MM.1S (cell line): ENCODE data around the gene DNAH9.

Experiments used
- DNase-seq: peaks from one replicate; pipeline ENCODE4 v3.0.0-alpha.2; 2015
- H2AFZ ChIP-seq: fragments of 300-600 bp; sonication (generic); 2 replicates; pipeline ENCODE4 v1.6.0; 2016; ENCODE audit warnings: antibody characterized with exemption, low read length
- H3F3A ChIP-seq: fragments of 300-600 bp; sonication (generic); 2 replicates; pipeline ENCODE4 v1.6.1; 2016; ENCODE audit warnings: mild to moderate bottlenecking, antibody characterized with exemption, low read length, moderate library complexity, mixed read lengths; ENCODE audit not compliant: insufficient read depth
- H3K27ac ChIP-seq: fragments of 300-600 bp; sonication (generic); 2 replicates; pipeline ENCODE4 v1.5.1; 2016; ENCODE audit warnings: mild to moderate bottlenecking, low read length
- H3K27me3 ChIP-seq: fragments of 300-600 bp; sonication (generic); replicated peaks from 2 replicates; pipeline ENCODE4 v1.6.0; 2016; ENCODE audit warnings: low read length; ENCODE audit not compliant: insufficient read depth
- H3K36me3 ChIP-seq: fragments of 300-600 bp; sonication (generic); replicated peaks from 2 replicates; pipeline ENCODE4 v1.6.1; 2016; ENCODE audit warnings: mild to moderate bottlenecking, low read length, mixed read lengths; ENCODE audit not compliant: insufficient read depth
- H3K4me1 ChIP-seq: fragments of 300-600 bp; sonication (generic); 2 replicates; pipeline ENCODE4 v1.6.1; 2016; ENCODE audit warnings: low read length, mixed read lengths
- H3K4me2 ChIP-seq: fragments of 300-600 bp; sonication (generic); 2 replicates; pipeline ENCODE4 v1.6.0; 2016; ENCODE audit warnings: low read depth, low read length
- H3K4me3 ChIP-seq: fragments of 300-600 bp; sonication (generic); 2 replicates; pipeline ENCODE4 v1.5.1; 2016; ENCODE audit warnings: low read length, mixed read lengths
- H3K79me2 ChIP-seq: fragments of 300-600 bp; sonication (generic); 2 replicates; pipeline ENCODE4 v1.6.1; 2016; ENCODE audit warnings: mixed run types, low read length, mixed read lengths
- H3K9ac ChIP-seq: fragments of 300-600 bp; sonication (generic); 2 replicates; pipeline ENCODE4 v1.6.1; 2016; ENCODE audit warnings: low read length, mixed read lengths
- H3K9me2 ChIP-seq: fragments of 300-600 bp; sonication (generic); replicated peaks from 2 replicates; pipeline ENCODE4 v1.6.1; 2016; ENCODE audit warnings: mild to moderate bottlenecking, low read length, mixed read lengths; ENCODE audit not compliant: insufficient read depth
- H3K9me3 ChIP-seq: fragments of 300-600 bp; sonication (generic); replicated peaks from 2 replicates; pipeline ENCODE4 v1.6.1; 2016; ENCODE audit warnings: mild to moderate bottlenecking, low read length, mixed read lengths; ENCODE audit not compliant: insufficient read depth
- H4K20me1 ChIP-seq: fragments of 300-600 bp; sonication (generic); 2 replicates; pipeline ENCODE4 v1.6.1; 2016; ENCODE audit warnings: mild to moderate bottlenecking, low read length, moderate library complexity, mixed read lengths; ENCODE audit not compliant: insufficient read depth
- CTCF ChIP-seq: fragments of 300-600 bp; sonication (generic); IDR thresholded peaks from 2 replicates; pipeline ENCODE4 v1.5.1; 2016; ENCODE audit warnings: antibody characterized with exemption, low read length, mixed read lengths
- EZH2 ChIP-seq: fragments of 300-600 bp; sonication (generic); optimal IDR thresholded peaks from 2 replicates; pipeline ENCODE3; 2017; ENCODE audit warnings: low read depth, mild to moderate bottlenecking, antibody characterized with exemption, low read length, mixed read lengths
- EZH2phosphoT487 ChIP-seq: fragments of 300-600 bp; sonication (generic); IDR thresholded peaks from 2 replicates; pipeline ENCODE4 v1.6.1; 2018; ENCODE audit warnings: antibody characterized with exemption, low read length

DNAH9 gene

GRCh38 chr17:11668618-11669017, 70.3 kb downstream of the DNAH9 start:
- Histone ChIP-seq H2AFZ (no peak overlapping the region), H3F3A (no peaks in the 10 kb centered on the region), H3K27ac (no peak overlapping the region), H3K9me2 (no peaks in the 10 kb centered on the region), H3K4me1 (no peaks in the 10 kb centered on the region), H3K27me3 (no peaks in the 10 kb centered on the region), H3K9ac (no peak overlapping the region), H3K9me3 (no peaks in the 10 kb centered on the region), H3K4me2 (no peak overlapping the region), H3K79me2 (no peaks in the 10 kb centered on the region), H4K20me1 (no peaks in the 10 kb centered on the region), H3K4me3 (no peak overlapping the region), H3K36me3 (no peaks in the 10 kb centered on the region)
- no peak for DNase-seq
- TF ChIP-seq EZH2 = no peak
- TF ChIP-seq CTCF = no peak
- TF ChIP-seq EZH2phosphoT487 = no peak

GRCh38 chr17:11671126-11671525, 72.9 kb downstream of the DNAH9 start:
- no peak for DNase-seq
- Histone ChIP-seq H3F3A (no peaks in the 10 kb centered on the region), H3K9me2 (no peaks in the 10 kb centered on the region), H3K4me1 (no peaks in the 10 kb centered on the region), H3K9ac (no peak overlapping the region), H3K36me3 (no peaks in the 10 kb centered on the region), H4K20me1 (no peaks in the 10 kb centered on the region), H3K27me3 (no peaks in the 10 kb centered on the region), H3K4me3 (no peak overlapping the region), H2AFZ (no peak overlapping the region), H3K4me2 (no peak overlapping the region), H3K79me2 (no peaks in the 10 kb centered on the region), H3K9me3 (no peaks in the 10 kb centered on the region), H3K27ac (no peak overlapping the region)
- no peak for TF ChIP-seq CTCF
- no peak for TF ChIP-seq EZH2phosphoT487
- no peak for TF ChIP-seq EZH2

GRCh38 chr17:11682646-11683045, 84.4 kb downstream of the DNAH9 start:
- H3K36me3 ChIP-seq = no peaks in the 10 kb centered on the region
- H3K9ac ChIP-seq = no peak overlapping the region
- no peak overlapping the region for H3K4me3 ChIP-seq
- no peaks in the 10 kb centered on the region for H4K20me1 ChIP-seq
- H3K9me3 ChIP-seq = no peaks in the 10 kb centered on the region
- H3F3A ChIP-seq = no peaks in the 10 kb centered on the region
- H3K27me3 ChIP-seq = no peaks in the 10 kb centered on the region
- H3K27ac ChIP-seq = no peak overlapping the region
- H2AFZ ChIP-seq = no peak overlapping the region
- TF ChIP-seq CTCF (no peak), EZH2 (no peak), EZH2phosphoT487 (no peak)
- H3K4me1 ChIP-seq = no peaks in the 10 kb centered on the region
- no peak overlapping the region for H3K4me2 ChIP-seq
- no peaks in the 10 kb centered on the region for H3K79me2 ChIP-seq
- DNase-seq = no peak
- H3K9me2 ChIP-seq = no peaks in the 10 kb centered on the region

- Histone ChIP-seq H3F3A (no peaks in the 10 kb centered on the region), H3K4me1 (no peaks in the 10 kb centered on the region), H2AFZ (no peak overlapping the region), H3K79me2 (no peaks in the 10 kb centered on the region), H4K20me1 (no peaks in the 10 kb centered on the region), H3K9me2 (no peaks in the 10 kb centered on the region), H3K9ac (no peak overlapping the region), H3K27me3 (no peaks in the 10 kb centered on the region), H3K4me2 (no peak overlapping the region), H3K4me3 (no peak overlapping the region), H3K9me3 (no peaks in the 10 kb centered on the region), H3K36me3 (no peaks in the 10 kb centered on the region), H3K27ac (no peak overlapping the region)
- TF ChIP-seq EZH2 = no peak
- no peak for TF ChIP-seq CTCF
- no peak for TF ChIP-seq EZH2phosphoT487
- DNase-seq = no peak
Observed at GRCh38 chr17:11690681-11691080, 92.4 kb downstream of the DNAH9 start.
